HepG2 (cell line): ENCODE data around the gene HLA-B.

Source experiments
- BRCA1 ChIP-seq: sonication (generic); formaldehyde crosslinking; IDR thresholded peaks from 2 replicates; pipeline ENCODE4 v1.4.0; 2020; ENCODE audit warnings: missing genetic modification reagents
- CREB1 ChIP-seq, 2 experiments: fragments of 450-650 bp in 1 of 2; IDR thresholded peaks; 2 replicates each; pipeline ENCODE4 v1.6.1; 2016 to 2017; ENCODE audit warnings: control low read depth in 1 of 2, mild to moderate bottlenecking in 1 of 2, missing compliant biosample characterization in 1 of 2, missing genetic modification characterization in 1 of 2
- FOXJ3 ChIP-seq: sonication (generic); formaldehyde crosslinking; IDR thresholded peaks from 2 replicates; pipeline ENCODE4 v1.4.0; 2020; ENCODE audit warnings: missing genetic modification reagents, mild to moderate bottlenecking, borderline replicate concordance
- GABPA ChIP-seq, 2 experiments: IDR thresholded peaks; 2 replicates each; pipeline ENCODE4 v1.6.1; 2011 to 2016; ENCODE audit warnings: low read depth in 2 of 2, low read length in 1 of 2, missing biosample characterization in 1 of 2, missing genetic modification characterization in 1 of 2
- JUNB ChIP-seq: sonication (generic); formaldehyde crosslinking; IDR thresholded peaks from 2 replicates; pipeline ENCODE4 v1.8.0; 2022; ENCODE audit warnings: missing genetic modification reagents, mild to moderate bottlenecking, borderline replicate concordance
- NCOA2 ChIP-seq: sonication (generic); formaldehyde crosslinking; IDR thresholded peaks from 2 replicates; pipeline ENCODE4 v1.8.0; 2022; ENCODE audit warnings: inconsistent platforms
- POLR2A ChIP-seq, 2 experiments: IDR thresholded peaks; 2 replicates each; pipeline ENCODE4 v1.6.1; 2011; ENCODE audit warnings: low read depth in 2 of 2, low read length in 2 of 2, mild to moderate bottlenecking in 1 of 2, moderate library complexity in 1 of 2; ENCODE audit not compliant: insufficient read depth in 1 of 2
- POLR2AphosphoS5 ChIP-seq: IDR thresholded peaks from 2 replicates; pipeline ENCODE4 v1.6.1; 2012; ENCODE audit warnings: low read depth, low read length
- PTBP1 ChIP-seq: fragments of 200-400 bp; formaldehyde crosslinking; IDR thresholded peaks from 2 replicates; pipeline ENCODE4 v1.6.1; 2018; ENCODE audit warnings: low read length, low read depth; ENCODE audit not compliant: poor library complexity, severe bottlenecking
- SIX4 ChIP-seq: sonication (generic); formaldehyde crosslinking; IDR thresholded peaks from 2 replicates; pipeline ENCODE4 v1.4.0; 2020; ENCODE audit warnings: missing genetic modification reagents
- ZSCAN31 ChIP-seq: sonication (generic); formaldehyde crosslinking; IDR thresholded peaks from 2 replicates; pipeline ENCODE4 v1.5.0; 2020; ENCODE audit warnings: low read depth, mild to moderate bottlenecking, missing genetic modification reagents
- TF ChIP-seq, protein P1 (sequence below): sonication (generic); formaldehyde crosslinking; IDR thresholded peaks from 2 replicates; pipeline ENCODE4 v1.5.0; 2020; ENCODE audit warnings: mild to moderate bottlenecking, missing genetic modification reagents, moderate library complexity
- TF ChIP-seq, protein P2 (sequence below): sonication (generic); formaldehyde crosslinking; IDR thresholded peaks from 2 replicates; pipeline ENCODE4 v1.9.0; 2021; ENCODE audit warnings: missing genetic modification reagents, mild to moderate bottlenecking, borderline replicate concordance
- TF ChIP-seq, protein P3 (sequence below): sonication (generic); formaldehyde crosslinking; IDR thresholded peaks from 2 replicates; pipeline ENCODE4 v1.4.0; 2020; ENCODE audit warnings: missing genetic modification reagents

DNA sequence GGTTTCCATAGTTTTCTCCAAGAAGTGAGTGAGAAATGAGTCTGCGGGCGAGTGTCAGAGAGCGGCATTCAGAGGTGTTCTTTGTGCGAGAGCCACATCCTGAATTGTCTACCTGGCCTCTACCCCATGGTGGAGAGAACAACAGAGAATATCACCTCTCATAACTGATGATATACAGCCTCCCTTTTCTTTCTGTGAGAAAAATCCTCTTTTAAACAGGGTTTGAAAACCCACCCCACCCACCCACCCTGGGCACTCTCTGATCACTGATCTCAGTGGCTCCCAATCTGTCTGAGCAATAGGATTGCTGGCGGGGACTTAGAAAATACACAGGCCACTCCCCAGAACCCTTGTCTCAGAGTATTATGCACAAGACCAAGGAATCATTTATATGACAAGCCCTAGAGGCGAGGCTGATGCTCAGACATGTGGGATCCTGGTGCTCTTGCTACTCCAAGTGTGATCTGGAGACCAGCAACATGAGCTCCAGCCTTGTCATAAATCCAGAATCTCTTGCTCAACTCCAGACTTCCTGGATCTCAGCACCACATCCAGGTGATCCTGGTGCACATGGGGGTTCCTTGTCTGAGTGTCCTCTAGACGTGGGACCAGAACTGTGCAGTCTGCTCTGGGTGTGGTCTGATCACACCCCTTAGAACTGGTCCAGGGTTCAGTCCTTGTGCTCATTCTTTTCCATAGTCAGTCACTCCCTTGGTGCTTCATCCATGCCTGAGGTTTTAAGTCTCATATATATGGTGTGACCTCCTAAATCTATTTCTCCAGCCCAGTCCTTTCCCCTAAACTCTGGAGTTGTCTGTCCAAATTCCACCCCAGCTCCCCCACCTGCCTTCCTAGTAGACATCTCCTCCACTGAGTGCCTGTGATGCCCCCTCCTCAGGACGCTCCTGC lies 5.3 kb downstream of the HLA-B start:
- TF ChIP-seq SIX4 (CRISPR knock-in tag) = no peak
- TF ChIP-seq JUNB (CRISPR knock-in tag) = no peak
- no peak for TF ChIP-seq POLR2AphosphoS5
- TF ChIP-seq, protein P1, sequence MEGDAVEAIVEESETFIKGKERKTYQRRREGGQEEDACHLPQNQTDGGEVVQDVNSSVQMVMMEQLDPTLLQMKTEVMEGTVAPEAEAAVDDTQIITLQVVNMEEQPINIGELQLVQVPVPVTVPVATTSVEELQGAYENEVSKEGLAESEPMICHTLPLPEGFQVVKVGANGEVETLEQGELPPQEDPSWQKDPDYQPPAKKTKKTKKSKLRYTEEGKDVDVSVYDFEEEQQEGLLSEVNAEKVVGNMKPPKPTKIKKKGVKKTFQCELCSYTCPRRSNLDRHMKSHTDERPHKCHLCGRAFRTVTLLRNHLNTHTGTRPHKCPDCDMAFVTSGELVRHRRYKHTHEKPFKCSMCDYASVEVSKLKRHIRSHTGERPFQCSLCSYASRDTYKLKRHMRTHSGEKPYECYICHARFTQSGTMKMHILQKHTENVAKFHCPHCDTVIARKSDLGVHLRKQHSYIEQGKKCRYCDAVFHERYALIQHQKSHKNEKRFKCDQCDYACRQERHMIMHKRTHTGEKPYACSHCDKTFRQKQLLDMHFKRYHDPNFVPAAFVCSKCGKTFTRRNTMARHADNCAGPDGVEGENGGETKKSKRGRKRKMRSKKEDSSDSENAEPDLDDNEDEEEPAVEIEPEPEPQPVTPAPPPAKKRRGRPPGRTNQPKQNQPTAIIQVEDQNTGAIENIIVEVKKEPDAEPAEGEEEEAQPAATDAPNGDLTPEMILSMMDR (CRISPR knock-in tag) = no peak
- TF ChIP-seq POLR2A (IDR thresholded peaks at IDR 0.05; ENCODE audit: insufficient read depth in 1 of 2, low read depth in 2 of 2, low read length in 2 of 2) = no peak
- no peak for TF ChIP-seq NCOA2
- no peak for TF ChIP-seq PTBP1
- TF ChIP-seq ZSCAN31 = no peak
- TF ChIP-seq FOXJ3 = no peak
- no peak for TF ChIP-seq BRCA1 (CRISPR knock-in tag)
- TF ChIP-seq, protein P2, sequence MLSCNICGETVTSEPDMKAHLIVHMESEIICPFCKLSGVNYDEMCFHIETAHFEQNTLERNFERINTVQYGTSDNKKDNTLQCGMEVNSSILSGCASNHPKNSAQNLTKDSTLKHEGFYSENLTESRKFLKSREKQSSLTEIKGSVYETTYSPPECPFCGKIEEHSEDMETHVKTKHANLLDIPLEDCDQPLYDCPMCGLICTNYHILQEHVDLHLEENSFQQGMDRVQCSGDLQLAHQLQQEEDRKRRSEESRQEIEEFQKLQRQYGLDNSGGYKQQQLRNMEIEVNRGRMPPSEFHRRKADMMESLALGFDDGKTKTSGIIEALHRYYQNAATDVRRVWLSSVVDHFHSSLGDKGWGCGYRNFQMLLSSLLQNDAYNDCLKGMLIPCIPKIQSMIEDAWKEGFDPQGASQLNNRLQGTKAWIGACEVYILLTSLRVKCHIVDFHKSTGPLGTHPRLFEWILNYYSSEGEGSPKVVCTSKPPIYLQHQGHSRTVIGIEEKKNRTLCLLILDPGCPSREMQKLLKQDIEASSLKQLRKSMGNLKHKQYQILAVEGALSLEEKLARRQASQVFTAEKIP (CRISPR knock-in tag) = no peak
- TF ChIP-seq, protein P3, sequence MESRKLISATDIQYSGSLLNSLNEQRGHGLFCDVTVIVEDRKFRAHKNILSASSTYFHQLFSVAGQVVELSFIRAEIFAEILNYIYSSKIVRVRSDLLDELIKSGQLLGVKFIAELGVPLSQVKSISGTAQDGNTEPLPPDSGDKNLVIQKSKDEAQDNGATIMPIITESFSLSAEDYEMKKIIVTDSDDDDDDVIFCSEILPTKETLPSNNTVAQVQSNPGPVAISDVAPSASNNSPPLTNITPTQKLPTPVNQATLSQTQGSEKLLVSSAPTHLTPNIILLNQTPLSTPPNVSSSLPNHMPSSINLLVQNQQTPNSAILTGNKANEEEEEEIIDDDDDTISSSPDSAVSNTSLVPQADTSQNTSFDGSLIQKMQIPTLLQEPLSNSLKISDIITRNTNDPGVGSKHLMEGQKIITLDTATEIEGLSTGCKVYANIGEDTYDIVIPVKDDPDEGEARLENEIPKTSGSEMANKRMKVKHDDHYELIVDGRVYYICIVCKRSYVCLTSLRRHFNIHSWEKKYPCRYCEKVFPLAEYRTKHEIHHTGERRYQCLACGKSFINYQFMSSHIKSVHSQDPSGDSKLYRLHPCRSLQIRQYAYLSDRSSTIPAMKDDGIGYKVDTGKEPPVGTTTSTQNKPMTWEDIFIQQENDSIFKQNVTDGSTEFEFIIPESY (CRISPR knock-in tag) = no peak
- no peak for TF ChIP-seq CREB1 (IDR thresholded peaks at IDR 0.05)
- no peak for TF ChIP-seq CREB1 (CRISPR knock-in tag; IDR thresholded peaks at IDR 0.05)
- TF ChIP-seq GABPA (IDR thresholded peaks at IDR 0.05; ENCODE audit: low read depth, low read length) = no peak
- no peak for TF ChIP-seq GABPA (CRISPR knock-in tag; IDR thresholded peaks at IDR 0.05; ENCODE audit: low read depth)
